Measurements from ENCODE around the gene RNF213.

- TF ChIP-seq BCL11A (IDR thresholded peaks at IDR 0.05; ENCODE audit: low read depth in 2 of 2, low read length in 2 of 2) (no peak), POLR2AphosphoS5 (IDR thresholded peaks at IDR 0.05; ENCODE audit: low read depth, low read length) (no peak)
Observed at GRCh38 chr17:80442323-80442659, 181.6 kb downstream of the RNF213 start.

All from H1 (cell line).